Measurements from ENCODE around the gene FMN1.

- TF ChIP-seq, protein P1, sequence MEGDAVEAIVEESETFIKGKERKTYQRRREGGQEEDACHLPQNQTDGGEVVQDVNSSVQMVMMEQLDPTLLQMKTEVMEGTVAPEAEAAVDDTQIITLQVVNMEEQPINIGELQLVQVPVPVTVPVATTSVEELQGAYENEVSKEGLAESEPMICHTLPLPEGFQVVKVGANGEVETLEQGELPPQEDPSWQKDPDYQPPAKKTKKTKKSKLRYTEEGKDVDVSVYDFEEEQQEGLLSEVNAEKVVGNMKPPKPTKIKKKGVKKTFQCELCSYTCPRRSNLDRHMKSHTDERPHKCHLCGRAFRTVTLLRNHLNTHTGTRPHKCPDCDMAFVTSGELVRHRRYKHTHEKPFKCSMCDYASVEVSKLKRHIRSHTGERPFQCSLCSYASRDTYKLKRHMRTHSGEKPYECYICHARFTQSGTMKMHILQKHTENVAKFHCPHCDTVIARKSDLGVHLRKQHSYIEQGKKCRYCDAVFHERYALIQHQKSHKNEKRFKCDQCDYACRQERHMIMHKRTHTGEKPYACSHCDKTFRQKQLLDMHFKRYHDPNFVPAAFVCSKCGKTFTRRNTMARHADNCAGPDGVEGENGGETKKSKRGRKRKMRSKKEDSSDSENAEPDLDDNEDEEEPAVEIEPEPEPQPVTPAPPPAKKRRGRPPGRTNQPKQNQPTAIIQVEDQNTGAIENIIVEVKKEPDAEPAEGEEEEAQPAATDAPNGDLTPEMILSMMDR (IDR thresholded peaks at IDR 0.05) = no peak
- no peak for TF ChIP-seq POLR2A (IDR thresholded peaks at IDR 0.05)
Measured at GRCh38 chr15:33034588-33034987, 159.9 kb downstream of the FMN1 start.

All from body of pancreas (tissue), 4 donors.